Testis (tissue), 2 donors: Measurements from ENCODE around the gene GRM4.

Source experiments
- POLR2A ChIP-seq: fragments of 450-650 bp; IDR thresholded peaks from one replicate; pipeline ENCODE4 v1.6.1; 2017; ENCODE audit warnings: antibody characterized with exemption, mild to moderate bottlenecking, moderate library complexity
- TF ChIP-seq, protein P1 (sequence below), 3 experiments: fragments of 450-650 bp in 2 of 3; fragments of 200-600 bp in 1 of 3; sonication (generic) in 1 of 3; IDR thresholded peaks; one replicate each; pipeline ENCODE4 v1.5.1; 2016 to 2019; ENCODE audit warnings: antibody characterized with exemption in 3 of 3, mild to moderate bottlenecking in 2 of 3, moderate library complexity in 1 of 3

DNA sequence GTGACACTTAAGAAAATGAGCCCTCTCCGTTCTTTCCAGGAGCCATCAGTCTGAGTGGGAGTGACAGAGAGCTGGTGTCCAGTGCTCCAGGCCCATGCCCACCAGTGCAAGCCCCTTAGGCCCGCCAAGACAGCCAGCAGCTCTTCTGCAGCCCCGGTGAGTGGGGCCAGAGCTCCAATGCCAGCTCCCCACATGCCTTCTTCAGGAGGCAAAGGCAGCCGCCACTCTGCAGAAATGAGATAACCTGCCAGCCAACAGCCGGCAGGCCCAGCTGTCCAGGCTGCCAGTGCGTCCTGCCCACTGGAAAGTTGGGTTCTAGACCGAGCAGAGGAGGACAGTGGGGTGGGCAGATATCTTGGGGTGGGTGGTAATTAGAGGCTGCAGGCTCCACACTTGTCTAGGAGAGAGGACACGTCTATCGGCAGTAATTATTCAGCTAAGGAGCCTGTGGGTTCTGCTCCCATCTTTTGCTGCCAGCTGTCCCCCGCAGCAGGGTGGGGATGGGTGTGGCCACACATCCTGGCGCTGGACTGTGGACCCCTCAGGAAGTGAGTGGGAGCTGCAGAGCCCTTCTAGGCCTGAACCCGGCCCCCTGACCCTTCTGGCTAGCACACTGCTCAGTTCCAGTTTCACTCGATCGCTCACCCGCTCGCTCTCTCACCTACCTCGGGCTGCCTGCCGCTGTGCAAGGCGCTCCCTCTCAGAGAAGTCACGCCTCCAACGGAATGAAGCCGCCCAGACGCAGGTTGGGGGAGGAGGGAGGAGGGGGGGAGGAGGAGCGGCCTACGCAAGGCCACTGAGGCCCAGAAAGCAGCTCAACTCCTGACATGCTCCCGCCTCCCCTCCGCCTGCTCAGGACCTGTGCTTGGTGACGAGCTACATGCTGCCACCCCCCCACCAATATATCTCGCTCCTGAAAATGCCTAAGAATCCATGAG, 3.6 kb downstream of the GRM4 start:
- TF ChIP-seq, protein P1, sequence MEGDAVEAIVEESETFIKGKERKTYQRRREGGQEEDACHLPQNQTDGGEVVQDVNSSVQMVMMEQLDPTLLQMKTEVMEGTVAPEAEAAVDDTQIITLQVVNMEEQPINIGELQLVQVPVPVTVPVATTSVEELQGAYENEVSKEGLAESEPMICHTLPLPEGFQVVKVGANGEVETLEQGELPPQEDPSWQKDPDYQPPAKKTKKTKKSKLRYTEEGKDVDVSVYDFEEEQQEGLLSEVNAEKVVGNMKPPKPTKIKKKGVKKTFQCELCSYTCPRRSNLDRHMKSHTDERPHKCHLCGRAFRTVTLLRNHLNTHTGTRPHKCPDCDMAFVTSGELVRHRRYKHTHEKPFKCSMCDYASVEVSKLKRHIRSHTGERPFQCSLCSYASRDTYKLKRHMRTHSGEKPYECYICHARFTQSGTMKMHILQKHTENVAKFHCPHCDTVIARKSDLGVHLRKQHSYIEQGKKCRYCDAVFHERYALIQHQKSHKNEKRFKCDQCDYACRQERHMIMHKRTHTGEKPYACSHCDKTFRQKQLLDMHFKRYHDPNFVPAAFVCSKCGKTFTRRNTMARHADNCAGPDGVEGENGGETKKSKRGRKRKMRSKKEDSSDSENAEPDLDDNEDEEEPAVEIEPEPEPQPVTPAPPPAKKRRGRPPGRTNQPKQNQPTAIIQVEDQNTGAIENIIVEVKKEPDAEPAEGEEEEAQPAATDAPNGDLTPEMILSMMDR (IDR thresholded peaks at IDR 0.05): no peak
- no peak for TF ChIP-seq POLR2A
